T-helper 2 cell treated with Interferon-gamma antibody and Interleukin-4, amounts not matched to agents 5 μg/mL and 100 μg/mL, for 36 hours (primary cell): Measurements from ENCODE around the gene DDX50.

Experiments
- DNase-seq: peaks from one replicate; pipeline ENCODE4 v3.0.0; 2021; ENCODE audit warnings: low spot score
- H3K27ac Mint-ChIP-seq: one replicate; pipeline ENCODE4 v1.8.0; 2021; ENCODE audit warnings: mild to moderate bottlenecking, mixed read lengths
- H3K27me3 Mint-ChIP-seq: one replicate; pipeline ENCODE4 v1.8.0; 2021; ENCODE audit warnings: low read depth, mixed read lengths
- H3K36me3 Mint-ChIP-seq: one replicate; pipeline ENCODE4 v1.8.0; 2021; ENCODE audit warnings: low read depth, mixed read lengths
- H3K4me1 Mint-ChIP-seq: one replicate; pipeline ENCODE4 v1.8.0; 2021; ENCODE audit warnings: low read depth, mixed read lengths
- H3K4me3 Mint-ChIP-seq: one replicate; pipeline ENCODE4 v1.8.0; 2022; ENCODE audit warnings: mild to moderate bottlenecking, moderate library complexity, mixed read lengths
- H3K9me3 Mint-ChIP-seq: one replicate; pipeline ENCODE4 v1.8.0; 2021; ENCODE audit warnings: mixed read lengths

Gene DDX50

GRCh38 chr10:68982389-68982788, 81.3 kb downstream of the DDX50 start:
- Mint-ChIP-seq H3K27ac (no peak overlapping the region), H3K27me3 (no peaks in the 10 kb centered on the region), H3K4me3 (no peak overlapping the region), H3K36me3 (peaks cover 51% of the 10 kb centered on the region), H3K9me3 (no peaks in the 10 kb centered on the region), H3K4me1 (peaks cover 7% of the 10 kb centered on the region)
- DNase-seq, result no peak

GRCh38 chr10:68987611-68988010, 86.5 kb downstream of the DDX50 start:
- H3K4me1 Mint-ChIP-seq, result peaks cover 27% of the 10 kb centered on the region
- peaks cover 23% of the 10 kb centered on the region for H3K36me3 Mint-ChIP-seq
- no peaks in the 10 kb centered on the region for H3K9me3 Mint-ChIP-seq
- no peaks in the 10 kb centered on the region for H3K27me3 Mint-ChIP-seq
- no peak for DNase-seq
- H3K27ac Mint-ChIP-seq, result peak overlapping the region; percentile 15
- no peak overlapping the region for H3K4me3 Mint-ChIP-seq

DNA sequence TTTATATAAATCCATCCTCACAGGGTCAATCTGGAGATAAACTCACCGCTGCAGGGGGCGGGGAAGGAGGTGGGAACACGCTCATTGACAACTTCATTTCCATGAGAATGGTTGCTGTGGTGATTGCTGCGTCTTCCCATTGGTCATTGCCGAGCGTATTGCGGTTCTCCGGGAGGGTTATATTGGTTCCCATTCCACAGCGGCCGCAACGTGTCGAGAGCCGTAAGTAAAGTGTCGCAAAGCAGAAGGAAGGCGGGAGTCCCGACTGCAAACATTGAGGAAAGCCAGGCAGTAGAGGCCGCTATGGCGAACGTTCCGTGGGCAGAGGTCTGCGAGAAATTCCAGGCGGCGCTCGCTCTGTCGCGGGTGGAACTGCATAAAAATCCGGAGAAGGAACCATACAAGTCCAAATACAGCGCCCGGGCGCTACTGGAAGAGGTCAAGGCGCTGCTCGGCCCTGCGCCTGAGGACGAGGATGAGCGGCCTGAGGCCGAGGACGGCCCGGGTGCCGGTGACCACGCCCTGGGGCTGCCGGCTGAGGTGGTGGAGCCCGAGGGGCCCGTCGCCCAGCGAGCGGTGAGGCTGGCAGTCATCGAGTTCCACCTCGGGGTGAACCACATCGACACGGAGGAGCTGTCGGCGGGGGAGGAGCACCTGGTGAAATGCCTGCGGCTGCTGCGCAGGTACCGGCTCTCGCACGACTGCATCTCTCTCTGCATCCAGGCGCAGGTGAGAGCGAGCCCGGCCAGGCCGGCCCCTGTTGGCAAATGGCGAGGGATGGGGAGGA, 87.6 kb downstream of the DDX50 start, which contains the start of gene KIFBP:
Gene KIFBP, plus strand, starts transcription at position 274 of the 787 bp plus-strand sequence. Its CDS starts 30 bp downstream, at position 304.
- Mint-ChIP-seq H3K9me3 (no peaks in the 10 kb centered on the region), H3K4me1 (peaks cover 32% of the 10 kb centered on the region), H3K4me3 (peak within 1 kb of the TSS; percentile 99), H3K36me3 (peaks cover 17% of the 10 kb centered on the region), H3K27ac (peak within 1 kb of the TSS; percentile 95), H3K27me3 (no peaks in the 10 kb centered on the region)
- DNase-seq, result peak; percentile 88

DNA sequence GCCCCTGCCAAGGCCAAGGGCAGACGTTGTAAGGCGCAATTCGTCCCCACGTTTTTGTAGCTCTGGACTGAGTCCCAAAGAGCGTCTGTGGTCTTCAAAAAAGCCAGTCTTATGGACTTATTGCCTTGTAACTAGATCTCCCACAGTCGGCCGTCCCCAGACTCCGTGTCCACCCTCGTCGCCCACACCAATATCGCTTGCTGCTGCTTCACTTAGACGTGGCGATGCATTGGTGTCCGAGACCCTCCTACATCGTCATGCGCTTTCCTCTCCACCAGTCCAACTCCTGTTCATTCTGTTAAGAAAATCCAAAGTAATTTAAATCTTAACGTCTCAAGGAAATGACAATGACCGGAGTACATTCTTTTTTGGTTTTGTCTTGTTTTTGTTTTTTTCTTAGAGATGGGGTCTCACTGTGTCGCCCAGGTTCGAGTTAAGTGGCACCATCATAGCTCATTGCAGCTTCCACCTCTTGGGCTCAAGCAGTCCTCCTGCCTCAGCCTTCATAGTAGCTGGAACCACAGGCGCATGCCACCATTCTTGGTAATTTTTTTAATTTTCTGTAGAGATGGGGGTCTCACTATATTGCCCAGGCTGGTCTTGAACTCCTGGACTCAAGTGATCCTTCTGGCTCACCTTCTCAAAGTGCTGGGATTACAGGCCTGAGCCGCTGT, 88.3 kb downstream of the DDX50 start:
- peaks cover 34% of the 10 kb centered on the region for H3K4me1 Mint-ChIP-seq
- H3K4me3 Mint-ChIP-seq, result peak overlapping the region; percentile 99
- peak overlapping the region; percentile 72 for H3K27ac Mint-ChIP-seq
- H3K27me3 Mint-ChIP-seq, result no peaks in the 10 kb centered on the region
- DNase-seq, result no peak
- peaks cover 12% of the 10 kb centered on the region for H3K36me3 Mint-ChIP-seq
- no peaks in the 10 kb centered on the region for H3K9me3 Mint-ChIP-seq

- no peak overlapping the region for H3K27ac Mint-ChIP-seq
- no peak for DNase-seq
- peaks cover 4% of the 10 kb centered on the region for H3K36me3 Mint-ChIP-seq
- H3K4me1 Mint-ChIP-seq, result peaks cover 40% of the 10 kb centered on the region
- H3K4me3 Mint-ChIP-seq, result no peak overlapping the region
- no peaks in the 10 kb centered on the region for H3K27me3 Mint-ChIP-seq
- no peaks in the 10 kb centered on the region for H3K9me3 Mint-ChIP-seq
Observed at GRCh38 chr10:68992636-68993440, 91.7 kb downstream of the DDX50 start.
